ENCODE results near the gene NAV2. TPM values are rescaled to one million over a fixed set of nuclear protein-coding genes. Genes with fewer than 3 reads are reported as not detected.

NAV2 gene
- total RNA-seq, 3 donors from 2014 or later = 21.9 to 65.9 (median 30.9) TPM

- TF ChIP-seq CTCF (IDR thresholded peaks at IDR 0.05) = no peak
- Histone ChIP-seq H3K4me3 (no peak overlapping the region), H3K36me3 (ENCODE audit: low read depth) (no peaks in the 10 kb centered on the region), H3K9me3 (no peaks in the 10 kb centered on the region), H3K4me1 (ENCODE audit: low read depth) (no peaks in the 10 kb centered on the region)
- intact Hi-C loops (cut with DNase I, micrococcal nuclease) = no loop called here
- no peak for DNase-seq
- ATAC-seq = no peak
Observed at GRCh38 chr11:19992162-19992561, 279.5 kb downstream of the NAV2 start.

- intact Hi-C loops (cut with DNase I, micrococcal nuclease) = no loop called here
- H3K36me3 ChIP-seq (ENCODE audit: low read depth) = no peaks in the 10 kb centered on the region
- no peaks in the 10 kb centered on the region for H3K9me3 ChIP-seq
- H3K4me3 ChIP-seq = no peak overlapping the region
- no peak for TF ChIP-seq CTCF (IDR thresholded peaks at IDR 0.05)
- ATAC-seq (no peak), DNase-seq (no peak)
- no peaks in the 10 kb centered on the region for H3K4me1 ChIP-seq (ENCODE audit: low read depth)
Observed at GRCh38 chr11:19992998-19993397, 280.4 kb downstream of the NAV2 start.

GRCh38 chr11:19994672-19995071 is 282.0 kb downstream of the NAV2 start:
- Histone ChIP-seq H3K4me3 (no peak overlapping the region), H3K4me1 (ENCODE audit: low read depth) (no peaks in the 10 kb centered on the region), H3K9me3 (no peaks in the 10 kb centered on the region), H3K36me3 (ENCODE audit: low read depth) (no peaks in the 10 kb centered on the region)
- intact Hi-C loops (cut with DNase I, micrococcal nuclease) = no loop called here
- ATAC-seq (no peak), DNase-seq (no peak)
- TF ChIP-seq CTCF (IDR thresholded peaks at IDR 0.05) = no peak

GRCh38 chr11:19995145-19995544 is 282.5 kb downstream of the NAV2 start:
- Histone ChIP-seq H3K4me1 (ENCODE audit: low read depth) (no peaks in the 10 kb centered on the region), H3K4me3 (no peak overlapping the region), H3K36me3 (ENCODE audit: low read depth) (no peaks in the 10 kb centered on the region), H3K9me3 (no peaks in the 10 kb centered on the region)
- intact Hi-C loops (cut with DNase I, micrococcal nuclease) = no loop called here
- TF ChIP-seq CTCF (IDR thresholded peaks at IDR 0.05) = no peak
- peak; percentile 90 for ATAC-seq
- DNase-seq = no peak

GRCh38 chr11:19996571-19996970 is 283.9 kb downstream of the NAV2 start:
- no peaks in the 10 kb centered on the region for H3K36me3 ChIP-seq (ENCODE audit: low read depth)
- H3K4me1 ChIP-seq (ENCODE audit: low read depth) = peaks cover 4% of the 10 kb centered on the region
- no peaks in the 10 kb centered on the region for H3K9me3 ChIP-seq
- no peak for TF ChIP-seq CTCF (IDR thresholded peaks at IDR 0.05)
- intact Hi-C loops (cut with DNase I, micrococcal nuclease) = no loop called here
- no peak overlapping the region for H3K4me3 ChIP-seq
- DNase-seq (no peak), ATAC-seq (no peak)

- TF ChIP-seq CTCF (IDR thresholded peaks at IDR 0.05) = no peak
- intact Hi-C loops (cut with DNase I, micrococcal nuclease) = no loop called here
- no peak for ATAC-seq
Observed at GRCh38 chr11:20000022-20000350, 287.3 kb downstream of the NAV2 start.

More at GRCh38 chr11:20000022-20000350, 287.3 kb downstream of the NAV2 start:
- Histone ChIP-seq H3K9me3 (no peaks in the 10 kb centered on the region), H3K4me3 (no peak overlapping the region), H3K36me3 (ENCODE audit: low read depth) (no peaks in the 10 kb centered on the region), H3K4me1 (ENCODE audit: low read depth) (peaks cover 4% of the 10 kb centered on the region)
- DNase-seq = no peak

All from mucosa of descending colon (tissue), 3 donors.